Cortex of kidney (tissue), 1 donor: ENCODE measurements around the gene CLIC4.
"Not testable (repeated sequence)": the region's sequence is repeated elsewhere in the genome, so short reads cannot be mapped to it uniquely, and the experiment has no call there.

Experiments
- DNase-seq: peaks from one replicate; lab custom pipeline; 2025; lab: John Stamatoyannopoulos, UW

CLIC4 gene

DNA sequence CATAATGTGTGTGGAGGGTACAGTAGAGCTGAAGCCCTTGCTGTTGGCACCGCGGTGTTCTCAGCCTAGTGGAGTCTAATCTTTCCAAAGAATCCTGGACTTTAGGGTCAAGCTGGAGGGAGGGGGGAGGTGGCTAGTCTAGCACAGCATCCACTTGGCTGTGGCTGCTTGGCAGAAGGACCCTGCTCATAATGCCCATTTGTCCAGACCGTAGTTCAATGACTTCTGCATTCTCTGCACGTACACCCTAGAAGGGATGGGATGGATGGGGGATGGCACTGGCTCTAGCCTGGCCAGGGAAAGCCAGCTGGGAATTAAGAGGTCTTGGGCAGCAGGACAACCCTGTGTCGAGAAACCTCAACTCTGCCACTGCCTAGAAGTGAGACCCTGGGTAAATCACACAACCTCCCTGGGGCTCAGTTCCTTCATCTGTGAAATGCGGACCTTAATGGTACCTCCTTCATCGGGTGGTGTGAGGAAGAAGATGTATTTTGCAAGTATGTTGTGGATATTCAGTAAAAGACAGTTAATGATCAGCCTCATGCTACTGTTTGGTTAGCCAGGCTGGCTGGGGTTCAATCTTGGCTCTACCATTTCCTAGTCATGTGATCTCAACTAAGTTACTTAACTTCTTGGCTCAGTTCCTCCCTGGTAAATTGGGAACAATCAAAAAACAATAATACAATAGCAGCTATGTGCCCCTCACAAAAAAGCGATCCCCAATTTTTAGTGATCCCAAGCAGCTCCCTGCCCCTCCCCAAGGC lies 27.2 kb upstream of the CLIC4 start:
- no peak for DNase-seq

GRCh38 chr1:24720152-24720551 lies 25.1 kb upstream of the CLIC4 start:
- no peak for DNase-seq

DNA sequence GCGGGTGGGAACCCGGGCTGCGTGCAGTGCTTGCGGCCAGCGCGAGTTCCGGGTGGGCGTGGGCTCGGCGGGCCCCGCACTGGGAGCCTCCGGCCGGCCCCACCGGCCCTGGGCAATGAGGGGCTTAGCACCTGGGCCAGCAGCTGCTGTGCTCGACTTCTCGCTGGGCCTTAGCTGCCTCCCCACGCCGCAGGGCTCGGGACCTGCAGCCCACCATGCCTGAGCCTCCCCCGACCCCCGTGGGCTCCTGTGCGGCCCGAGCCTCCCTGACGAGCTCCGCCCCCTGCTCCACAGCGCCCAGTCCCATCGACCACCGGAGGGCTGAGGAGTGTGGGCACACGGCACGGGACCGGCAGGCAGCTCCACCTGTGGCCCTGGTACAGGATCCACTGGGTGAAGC lies 23.7 kb upstream of the CLIC4 start:
- DNase-seq = no peak

GRCh38 chr1:24722073-24723035 lies 22.9 kb upstream of the CLIC4 start:
- DNase-seq = not testable (repeated sequence)

GRCh38 chr1:24724345-24725208 lies 20.7 kb upstream of the CLIC4 start:
- DNase-seq = no peak

GRCh38 chr1:24725209-24725651 lies 20.0 kb upstream of the CLIC4 start:
- no peak for DNase-seq

DNA sequence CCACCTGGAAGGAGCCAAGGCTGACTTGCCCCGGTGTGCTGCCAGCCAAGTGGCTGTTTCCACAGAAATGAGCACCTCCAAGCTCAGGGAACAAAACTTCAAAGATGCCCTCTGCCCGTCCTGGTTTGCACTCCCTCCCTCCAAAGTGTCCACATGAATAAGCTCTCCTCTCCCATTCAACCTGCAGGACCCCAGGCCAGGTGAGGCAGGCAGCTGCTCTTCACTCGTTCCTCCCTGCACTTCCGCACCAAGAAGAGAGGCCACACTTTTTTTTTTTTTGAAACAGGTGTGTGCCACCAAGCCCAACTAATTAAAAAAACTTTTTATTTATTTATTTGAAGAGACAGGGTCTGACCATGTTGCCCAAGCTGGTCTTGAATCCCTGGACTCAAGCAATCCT lies 18.5 kb upstream of the CLIC4 start:
- DNase-seq = no peak

DNA sequence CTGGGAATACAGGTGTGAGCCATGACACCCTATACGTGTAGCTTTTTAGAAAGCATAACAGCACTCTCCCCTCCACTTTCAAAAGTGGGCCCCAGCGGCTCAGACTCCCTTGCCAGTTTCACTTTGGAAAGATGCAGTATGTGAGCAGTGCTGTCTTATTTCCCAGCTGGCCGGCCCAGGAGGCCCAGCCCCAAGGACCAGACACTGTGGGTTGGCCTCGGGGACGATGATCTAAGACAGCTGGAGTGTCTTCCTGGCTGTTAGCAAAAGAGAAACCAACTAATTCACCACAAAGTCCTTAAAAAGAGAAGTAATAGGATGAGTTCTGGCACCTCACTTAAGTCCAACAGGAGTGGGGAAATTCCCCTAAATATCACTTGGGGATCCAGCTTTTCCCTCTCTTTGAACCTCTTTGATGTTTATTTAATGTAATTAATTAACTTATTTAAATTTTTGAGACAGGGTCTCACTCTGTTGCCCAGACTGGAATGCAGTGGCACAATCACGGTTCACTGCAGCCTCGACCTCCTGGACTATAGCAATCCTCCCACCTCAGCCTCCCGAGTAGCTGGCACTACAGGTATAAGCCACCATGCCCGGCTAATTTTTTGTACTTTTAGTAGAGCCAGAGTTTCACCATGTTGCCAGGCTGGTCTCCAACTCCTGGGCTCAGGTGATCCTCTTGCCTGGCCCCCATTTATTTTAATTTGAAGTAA lies 17.6 kb upstream of the CLIC4 start:
- DNase-seq = no peak

DNA sequence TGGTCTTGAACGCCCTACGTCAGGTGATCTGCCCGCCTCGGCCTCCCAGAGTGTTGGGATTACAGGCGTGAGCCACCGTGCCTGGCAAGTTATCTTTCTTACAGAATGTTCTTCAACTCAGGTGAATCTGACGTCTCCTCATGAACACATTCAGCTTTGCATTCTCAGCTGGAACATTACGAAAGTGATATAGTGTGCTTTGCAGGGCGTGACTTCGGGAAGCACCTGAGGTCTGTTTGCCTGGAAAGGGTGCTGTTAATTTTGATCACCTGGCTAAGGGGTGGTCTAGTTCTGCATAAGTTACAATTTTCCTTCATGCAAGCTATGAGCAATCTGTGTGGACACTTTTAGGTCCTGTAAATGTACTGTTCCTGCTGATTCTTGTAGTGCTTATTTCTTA lies 16.3 kb upstream of the CLIC4 start:
- no peak for DNase-seq

GRCh38 chr1:24732186-24732885 lies 12.9 kb upstream of the CLIC4 start:
- DNase-seq = no peak

DNA sequence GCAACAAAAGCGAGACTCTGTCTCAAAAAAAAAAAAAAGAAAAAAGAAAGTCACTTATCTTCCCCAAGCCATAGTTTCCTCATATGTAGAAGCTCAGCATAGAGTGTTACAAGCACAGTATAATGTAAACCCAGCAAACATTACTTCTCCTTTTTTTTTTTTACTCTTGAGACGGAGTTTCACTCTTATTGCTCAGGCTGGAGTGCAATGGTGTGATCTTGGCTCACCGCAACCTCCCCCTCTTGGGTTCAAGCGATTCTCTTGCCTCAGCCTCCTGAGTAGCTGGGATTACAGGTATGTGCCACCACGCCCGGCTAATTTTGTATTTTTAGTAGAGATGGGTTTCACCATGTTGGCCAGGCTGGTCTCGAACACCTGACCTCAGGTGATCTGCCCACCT lies 11.9 kb upstream of the CLIC4 start:
- not testable (repeated sequence) for DNase-seq

DNA sequence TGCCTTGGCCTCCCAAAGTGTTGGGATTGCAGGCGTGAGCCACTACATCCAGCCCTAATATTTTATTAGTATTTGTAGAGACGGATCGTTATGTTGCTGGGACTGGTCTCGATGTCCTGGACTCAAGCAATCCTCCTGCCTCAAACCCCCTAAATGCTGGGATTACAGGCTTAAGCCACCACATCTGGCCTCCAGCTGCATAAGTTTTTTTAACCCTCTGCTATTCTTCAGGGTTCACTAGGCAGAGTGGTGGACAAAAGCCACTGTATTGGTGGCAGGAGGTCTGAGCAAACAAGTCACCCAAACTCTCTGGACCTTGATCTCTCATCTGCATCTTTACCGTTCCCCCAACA lies 10.1 kb upstream of the CLIC4 start:
- DNase-seq = no peak

DNA sequence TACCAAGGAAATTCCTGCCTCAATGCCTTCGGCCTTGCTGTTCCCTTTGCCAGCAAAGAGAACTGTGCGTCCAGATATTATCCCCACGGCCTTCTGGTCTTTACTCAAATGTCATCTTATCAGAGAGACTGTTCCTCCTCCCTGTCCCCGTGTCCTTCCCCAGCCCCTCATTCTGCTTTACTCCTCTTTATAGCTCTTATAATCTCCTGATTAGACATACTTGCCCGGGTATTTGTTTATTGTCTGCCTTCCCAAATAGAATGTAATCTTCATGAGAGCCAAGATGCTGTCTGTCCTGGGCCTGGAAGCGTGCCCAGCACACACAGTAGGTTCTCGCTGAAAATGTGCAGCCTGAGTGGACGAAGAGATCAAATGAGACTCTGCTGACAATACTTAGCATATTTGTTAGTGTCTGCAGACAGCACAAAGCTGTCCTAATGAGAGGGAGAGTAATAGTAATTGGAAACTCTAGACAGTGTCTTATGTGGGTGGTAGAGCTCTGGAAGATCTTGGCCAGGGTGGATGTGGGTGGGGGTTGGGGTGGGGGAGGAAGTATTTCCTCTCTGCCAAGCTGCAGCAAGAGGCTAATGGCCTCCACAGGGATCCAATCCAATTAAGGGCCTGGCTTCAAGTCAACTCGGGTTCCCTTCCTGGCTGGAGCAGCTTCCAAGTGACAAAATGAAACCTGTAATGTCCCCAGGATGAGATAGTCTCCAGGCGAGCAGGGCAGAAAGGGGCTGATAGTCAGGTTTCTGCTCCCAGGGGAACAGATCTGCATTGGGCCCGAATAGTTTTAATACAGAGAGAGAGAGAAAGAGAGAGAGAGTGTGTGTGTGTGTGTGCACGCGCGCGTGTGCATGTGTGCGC lies 9.5 kb upstream of the CLIC4 start:
- no peak for DNase-seq

GRCh38 chr1:24737368-24738117 lies 7.7 kb upstream of the CLIC4 start:
- no peak for DNase-seq

- no peak for DNase-seq
These were observed 6.0 kb upstream of the CLIC4 start for GRCh38 chr1:24739241-24739640.

GRCh38 chr1:24742090-24742938 lies 2.9 kb upstream of the CLIC4 start:
- DNase-seq = no peak

- DNase-seq = no peak
These were observed 1.6 kb upstream of the CLIC4 start for GRCh38 chr1:24743404-24744211.
